Body of pancreas (tissue), 4 donors: ENCODE measurements around the gene RNF212.

Experiments
- CTCF ChIP-seq, 7 experiments: fragments of 450-650 bp in 4 of 7; fragments of 200-600 bp in 3 of 7; sonication (generic) in 3 of 7; IDR thresholded peaks; one replicate each; pipeline ENCODE4 v1.5.1; 2016 to 2019; ENCODE audit warnings: antibody characterized with exemption in 7 of 7
- POLR2A ChIP-seq, 3 donors: fragments of 450-650 bp; IDR thresholded peaks; one replicate each; pipeline ENCODE4 v1.6.1; 2016; ENCODE audit warnings: antibody characterized with exemption in 3 of 3, mild to moderate bottlenecking in 2 of 3

GRCh38 chr4:1075809-1076699 is 37.3 kb downstream of the RNF212 start:
- no peak for TF ChIP-seq POLR2A (IDR thresholded peaks at IDR 0.05)
- TF ChIP-seq CTCF (IDR thresholded peaks at IDR 0.05), result no peak
